GM23248 (cell line): ENCODE measurements around the gene FAM72C.
"Not testable (repeated sequence)": the region's sequence is repeated elsewhere in the genome, so short reads cannot be mapped to it uniquely, and the experiment has no call there.

Experiments used
- EZH2 ChIP-seq: fragments of 200-600 bp; sonication (generic); IDR thresholded peaks from 2 replicates; pipeline ENCODE4 v1.6.1; 2018; ENCODE audit warnings: antibody characterized with exemption, mild to moderate bottlenecking; ENCODE audit not compliant: insufficient read depth, poor library complexity, severe bottlenecking
- EZH2phosphoT487 ChIP-seq: fragments of 200-600 bp; sonication (generic); IDR thresholded peaks from 2 replicates; pipeline ENCODE4 v1.6.1; 2018; ENCODE audit warnings: antibody characterized with exemption, moderate library complexity, mild to moderate bottlenecking, low read depth; ENCODE audit not compliant: insufficient read depth

GRCh38 chr1:144009410-144009809 is 37.6 kb upstream of the FAM72C start:
- TF ChIP-seq EZH2, EZH2phosphoT487: not testable (repeated sequence)
